ENCODE results near the gene ULK2.

Gene ULK2

GRCh38 chr17:19743101-19744100 is 124.3 kb downstream of the ULK2 start:
- no peak for DNase-seq
- H3K4me1 Mint-ChIP-seq, result peaks cover 6 to 16% of the 10 kb centered on the region in 2 donors
- H3K27me3 Mint-ChIP-seq, result peaks cover 10 to 46% of the 10 kb centered on the region in 2 donors
- H3K9me3 Mint-ChIP-seq, result no peaks in the 10 kb centered on the region
- no peak overlapping the region for H3K4me3 Mint-ChIP-seq
- no peak for ATAC-seq (replicated peaks)
- H3K36me3 Mint-ChIP-seq, result no peaks in the 10 kb centered on the region
- no peak overlapping the region for H3K27ac Mint-ChIP-seq

- Mint-ChIP-seq H3K36me3 (no peaks in the 10 kb centered on the region), H3K9me3 (no peaks in the 10 kb centered on the region), H3K27me3 (peaks cover 4 to 36% of the 10 kb centered on the region in 2 donors), H3K27ac (no peak overlapping the region), H3K4me3 (no peak overlapping the region), H3K4me1 (peaks cover 6 to 16% of the 10 kb centered on the region in 2 donors)
- ATAC-seq (replicated peaks), result no peak
- DNase-seq, result no peak
Measured at GRCh38 chr17:19742495-19742894, 125.2 kb downstream of the ULK2 start.

DNA sequence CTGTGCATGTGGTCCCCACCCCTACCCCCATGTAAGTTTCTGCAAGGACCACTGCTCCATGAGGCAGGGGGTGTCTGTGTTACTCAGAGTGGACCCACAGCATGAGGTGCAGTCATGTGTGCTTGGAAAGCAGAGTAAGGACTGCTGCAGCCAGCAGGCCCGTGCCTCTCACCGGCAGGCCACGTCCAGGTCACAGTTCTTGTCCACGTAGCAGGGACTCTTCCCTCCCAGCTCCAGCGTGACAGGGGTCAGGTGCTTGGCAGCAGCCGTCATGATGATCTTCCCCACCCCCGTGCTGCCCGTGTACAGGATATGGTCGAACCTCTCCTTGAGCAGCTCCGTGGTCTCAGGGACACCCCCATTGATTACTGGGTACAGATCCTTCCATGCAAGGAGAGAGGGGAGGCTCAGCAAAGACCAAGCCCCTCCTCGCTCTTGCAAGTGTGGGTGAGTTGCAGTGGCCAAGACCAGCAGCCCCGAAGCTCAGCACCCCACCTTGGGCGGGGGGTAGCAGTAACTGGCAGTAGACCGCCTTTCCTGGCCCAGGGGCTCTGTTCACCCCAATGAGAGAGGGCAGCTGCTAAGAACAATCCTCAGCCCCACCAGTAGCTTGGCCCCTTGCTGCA is 125.8 kb downstream of the ULK2 start:
- DNase-seq (no peak), ATAC-seq (replicated peaks) (no peak)
- Mint-ChIP-seq H3K36me3 (no peaks in the 10 kb centered on the region), H3K27me3 (peaks cover 3 to 34% of the 10 kb centered on the region in 2 donors), H3K4me3 (no peak overlapping the region), H3K27ac (no peak overlapping the region), H3K4me1 (peaks cover 6 to 16% of the 10 kb centered on the region in 2 donors), H3K9me3 (no peaks in the 10 kb centered on the region)

- Mint-ChIP-seq H3K9me3 (no peaks in the 10 kb centered on the region), H3K4me3 (no peak overlapping the region), H3K4me1 (peaks cover 6 to 16% of the 10 kb centered on the region in 2 donors), H3K27ac (no peak overlapping the region), H3K27me3 (peaks cover 3 to 38% of the 10 kb centered on the region in 2 donors), H3K36me3 (no peaks in the 10 kb centered on the region)
- ATAC-seq (replicated peaks) (no peak), DNase-seq (no peak)
Measured at GRCh38 chr17:19740933-19741332, 126.8 kb downstream of the ULK2 start.

- no peak overlapping the region for H3K4me3 Mint-ChIP-seq
- no peak for ATAC-seq (replicated peaks)
- peaks cover 3 to 33% of the 10 kb centered on the region in 2 donors for H3K27me3 Mint-ChIP-seq
Measured at GRCh38 chr17:19739241-19740201, 128.2 kb downstream of the ULK2 start.

DNA sequence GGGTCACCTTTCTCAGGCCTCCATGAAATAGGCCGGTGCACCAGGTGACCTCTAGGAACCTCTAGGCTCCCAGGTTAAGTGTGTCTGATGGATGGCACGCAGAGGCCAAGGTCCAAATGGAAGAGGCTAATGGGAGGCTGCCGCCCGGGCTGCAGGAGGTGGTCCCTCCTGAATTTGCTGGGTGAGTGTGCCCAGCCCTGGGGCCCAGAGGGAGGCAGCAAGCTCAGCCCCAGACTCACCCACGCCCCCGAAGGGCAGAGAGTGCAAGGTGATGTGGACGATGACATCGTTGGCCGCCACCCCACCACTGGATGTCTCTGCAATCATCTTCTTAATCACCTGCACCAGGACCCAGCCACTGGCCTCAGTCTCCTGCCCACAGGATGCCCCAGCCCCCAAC is 129.0 kb downstream of the ULK2 start:
- H3K36me3 Mint-ChIP-seq, result no peaks in the 10 kb centered on the region
- peaks cover 0 to 25% of the 10 kb centered on the region in 2 donors for H3K27me3 Mint-ChIP-seq
- H3K9me3 Mint-ChIP-seq, result no peaks in the 10 kb centered on the region
- no peaks in the 10 kb centered on the region for H3K4me1 Mint-ChIP-seq
- H3K4me3 Mint-ChIP-seq, result no peak overlapping the region
- ATAC-seq (replicated peaks) (no peak), DNase-seq (no peak)
- no peak overlapping the region for H3K27ac Mint-ChIP-seq

More at GRCh38 chr17:19739241-19740201, 128.2 kb downstream of the ULK2 start:
- no peak for DNase-seq
- Mint-ChIP-seq H3K36me3 (no peaks in the 10 kb centered on the region), H3K27ac (no peak overlapping the region), H3K4me1 (peaks cover 2 to 7% of the 10 kb centered on the region in 2 donors), H3K9me3 (no peaks in the 10 kb centered on the region)

DNA sequence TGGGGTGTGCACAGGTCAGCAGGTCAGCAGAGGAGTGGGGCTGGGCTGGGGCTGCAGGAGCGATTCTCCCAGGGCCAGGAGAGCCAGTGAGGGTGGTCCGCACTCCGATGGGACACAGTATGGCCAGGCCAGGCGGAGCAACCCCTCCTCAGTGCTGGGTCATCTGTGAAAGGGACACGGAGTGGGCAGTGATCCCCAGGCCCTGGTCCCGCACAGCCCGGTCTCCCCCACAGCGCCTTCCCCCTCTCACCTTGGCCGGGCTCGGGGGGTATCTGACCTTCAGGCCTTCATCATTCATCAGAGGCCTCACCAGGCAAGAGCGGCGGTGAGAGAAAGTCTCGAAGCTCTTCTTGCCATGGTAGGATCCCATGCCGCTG is 129.7 kb downstream of the ULK2 start:
- H3K36me3 Mint-ChIP-seq, result no peaks in the 10 kb centered on the region
- no peaks in the 10 kb centered on the region for H3K4me1 Mint-ChIP-seq
- DNase-seq (no peak), ATAC-seq (replicated peaks) (no peak)
- H3K4me3 Mint-ChIP-seq, result no peak overlapping the region
- no peak overlapping the region for H3K27ac Mint-ChIP-seq
- H3K9me3 Mint-ChIP-seq, result no peaks in the 10 kb centered on the region
- peaks cover 0 to 18% of the 10 kb centered on the region in 2 donors for H3K27me3 Mint-ChIP-seq

DNA sequence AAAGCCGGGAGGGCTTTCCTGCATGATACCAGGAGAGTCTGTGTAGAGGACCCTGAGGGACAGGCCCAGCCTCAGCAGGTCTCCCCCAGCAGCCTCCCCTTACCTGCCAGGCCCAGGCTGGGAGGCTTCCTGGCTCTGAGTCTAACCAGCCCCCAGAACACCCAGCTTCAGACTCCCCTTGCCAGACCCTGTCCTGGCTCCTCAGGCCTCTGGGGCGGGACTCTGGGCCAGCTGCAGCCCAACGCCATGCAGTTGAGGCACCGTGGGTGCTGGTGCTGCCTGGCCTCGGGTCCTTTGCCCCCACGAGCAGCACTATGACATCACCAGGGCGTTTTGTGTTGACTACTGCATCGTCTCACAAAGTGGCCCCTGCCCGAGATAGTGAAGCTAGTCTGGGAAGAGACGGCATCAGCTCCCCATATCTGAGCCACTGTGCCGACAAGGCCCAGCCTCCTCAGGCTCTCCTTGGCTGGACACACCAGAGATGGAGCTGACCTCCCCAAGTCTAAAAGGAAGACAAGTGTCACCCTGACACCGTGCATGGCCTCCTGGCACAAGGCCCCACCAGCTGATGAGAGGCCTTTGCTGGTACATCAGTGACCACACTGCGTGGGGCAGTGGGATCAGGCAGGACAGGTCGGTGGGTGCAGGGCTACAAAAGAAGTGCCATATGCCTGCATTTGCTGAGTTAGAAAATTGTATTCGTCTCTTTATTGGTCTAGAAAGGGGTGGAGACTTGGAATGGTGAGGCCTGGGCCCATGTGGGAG is 130.2 kb downstream of the ULK2 start:
- no peak overlapping the region for H3K4me3 Mint-ChIP-seq

DNA sequence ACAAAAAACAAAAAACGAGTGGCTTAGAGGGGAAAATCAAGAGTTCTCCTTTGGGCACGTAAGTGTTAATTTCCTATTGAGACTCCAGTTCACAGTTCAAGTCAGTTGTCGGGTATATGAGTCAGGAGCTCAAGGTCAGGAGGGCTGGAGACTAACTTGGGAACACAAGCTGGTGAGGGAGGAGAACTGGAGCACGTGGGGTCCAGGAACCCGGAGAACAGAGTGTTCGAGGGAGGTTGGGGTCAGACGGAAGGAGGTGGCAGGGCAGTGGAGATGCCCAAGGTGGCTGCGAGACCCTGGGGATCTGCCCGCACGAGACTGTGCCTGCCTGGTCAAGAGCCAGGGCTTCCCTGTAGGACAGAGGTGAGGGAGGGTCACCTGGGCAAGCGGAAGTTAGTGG is 131.7 kb downstream of the ULK2 start:
- H3K27ac Mint-ChIP-seq, result no peak overlapping the region
- no peaks in the 10 kb centered on the region for H3K9me3 Mint-ChIP-seq
- DNase-seq, result no peak
- no peaks in the 10 kb centered on the region for H3K4me1 Mint-ChIP-seq
- no peaks in the 10 kb centered on the region for H3K36me3 Mint-ChIP-seq
- ATAC-seq (replicated peaks), result no peak
- peaks cover 3 to 17% of the 10 kb centered on the region in 2 donors for H3K27me3 Mint-ChIP-seq
- H3K4me3 Mint-ChIP-seq, result no peak overlapping the region

More for the DNA sequence above, 130.2 kb downstream of the ULK2 start:
- DNase-seq (no peak), ATAC-seq (replicated peaks) (peak in 1 of 2 donors; percentile 7)
- Mint-ChIP-seq H3K9me3 (no peaks in the 10 kb centered on the region), H3K27me3 (peaks cover 0 to 18% of the 10 kb centered on the region in 2 donors), H3K36me3 (no peaks in the 10 kb centered on the region), H3K27ac (no peak overlapping the region), H3K4me1 (no peaks in the 10 kb centered on the region)

GRCh38 chr17:19733953-19734526 is 133.7 kb downstream of the ULK2 start:
- H3K4me3 Mint-ChIP-seq, result no peak overlapping the region
- ATAC-seq (replicated peaks), result no peak
- no peaks in the 10 kb centered on the region for H3K4me1 Mint-ChIP-seq
- no peak overlapping the region for H3K27ac Mint-ChIP-seq
- H3K27me3 Mint-ChIP-seq, result peaks cover 3 to 28% of the 10 kb centered on the region in 2 donors
- H3K9me3 Mint-ChIP-seq, result no peaks in the 10 kb centered on the region
- no peak for DNase-seq
- H3K36me3 Mint-ChIP-seq, result no peaks in the 10 kb centered on the region

DNA sequence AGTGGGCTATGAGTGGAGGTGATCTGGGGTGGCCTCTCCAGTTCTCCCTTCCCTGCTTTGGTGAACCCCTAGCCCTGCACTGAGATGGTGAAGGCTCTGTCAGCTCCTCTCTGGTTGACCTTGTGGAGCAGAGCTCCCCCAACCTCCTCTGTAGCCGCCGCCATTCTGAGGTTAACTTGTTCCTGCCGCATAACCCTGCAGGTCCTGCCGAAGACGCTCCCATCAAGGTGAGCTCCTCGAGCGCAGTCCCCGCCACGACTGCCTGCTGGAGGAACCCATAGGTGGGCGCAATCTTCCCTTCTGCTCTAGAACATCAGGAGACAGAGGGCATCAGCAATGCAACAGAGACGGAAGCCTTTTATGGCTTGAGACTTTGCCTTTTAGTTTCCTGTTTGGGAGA is 136.1 kb downstream of the ULK2 start:
- H3K36me3 Mint-ChIP-seq, result no peaks in the 10 kb centered on the region
- no peak for DNase-seq
- H3K27me3 Mint-ChIP-seq, result peaks cover 3 to 28% of the 10 kb centered on the region in 2 donors
- H3K27ac Mint-ChIP-seq, result no peak overlapping the region
- no peaks in the 10 kb centered on the region for H3K4me1 Mint-ChIP-seq
- ATAC-seq (replicated peaks), result no peak
- no peak overlapping the region for H3K4me3 Mint-ChIP-seq
- no peaks in the 10 kb centered on the region for H3K9me3 Mint-ChIP-seq

DNA sequence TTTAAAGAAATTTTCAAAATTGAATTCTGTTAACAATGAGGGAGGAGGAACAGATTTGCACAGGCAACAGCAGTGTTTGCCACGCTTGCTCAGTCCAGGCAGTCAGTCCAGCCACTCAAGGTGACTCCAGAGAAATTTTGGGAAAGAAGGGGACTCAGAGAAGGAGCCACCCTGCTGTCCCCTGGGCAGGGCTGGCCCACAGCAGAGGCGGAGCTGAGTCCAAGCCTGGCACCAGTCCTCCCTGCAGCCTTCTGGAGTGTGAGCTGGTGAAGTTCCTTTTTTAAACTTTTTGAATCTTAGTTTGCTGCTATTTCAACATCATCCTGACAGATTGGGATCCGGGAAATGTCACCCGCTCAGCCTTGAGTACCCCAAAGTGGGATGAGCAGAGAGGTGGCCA is 136.9 kb downstream of the ULK2 start:
- no peaks in the 10 kb centered on the region for H3K36me3 Mint-ChIP-seq
- H3K9me3 Mint-ChIP-seq, result no peaks in the 10 kb centered on the region
- DNase-seq, result no peak
- H3K4me3 Mint-ChIP-seq, result no peak overlapping the region
- ATAC-seq (replicated peaks), result no peak
- peaks cover 3 to 24% of the 10 kb centered on the region in 2 donors for H3K27me3 Mint-ChIP-seq
- H3K4me1 Mint-ChIP-seq, result no peaks in the 10 kb centered on the region
- no peak overlapping the region for H3K27ac Mint-ChIP-seq

DNA sequence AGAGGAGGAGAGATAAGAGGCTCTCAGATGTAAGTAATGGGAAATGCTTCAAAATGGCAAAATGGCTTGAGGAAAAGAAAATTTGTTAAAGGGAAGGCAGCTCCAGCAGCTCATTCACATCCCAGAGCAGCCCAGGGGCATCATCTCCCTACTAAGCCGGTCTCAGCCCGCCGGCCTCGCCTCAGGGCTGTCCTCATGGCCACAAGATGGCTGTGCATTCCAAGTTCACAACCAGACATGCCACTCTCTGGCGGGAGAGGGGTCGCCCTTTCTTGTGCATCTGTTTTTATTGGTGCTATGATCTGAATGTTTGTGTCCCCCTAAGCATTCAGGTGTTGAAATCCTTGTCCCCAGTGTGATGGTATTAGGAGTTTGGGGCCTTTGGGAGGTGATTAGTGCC is 137.8 kb downstream of the ULK2 start:
- Mint-ChIP-seq H3K27me3 (peaks cover 12 to 22% of the 10 kb centered on the region in 2 donors), H3K4me1 (peaks cover 0 to 5% of the 10 kb centered on the region in 2 donors), H3K27ac (no peak overlapping the region), H3K9me3 (no peaks in the 10 kb centered on the region), H3K4me3 (no peak overlapping the region), H3K36me3 (no peaks in the 10 kb centered on the region)
- DNase-seq (no peak), ATAC-seq (replicated peaks) (no peak)
